Measurements from ENCODE around the gene C4orf50.

- TF ChIP-seq CTCF (conservative IDR thresholded peaks at IDR 0.05; ENCODE audit: low read depth in 2 of 2) = no peak
- no peak for TF ChIP-seq JUNB (IDR thresholded peaks at IDR 0.05; ENCODE audit: unreplicated experiment)
- TF ChIP-seq ETS1 (IDR thresholded peaks at IDR 0.05) = no peak
- TF ChIP-seq POLR2AphosphoS5 (IDR thresholded peaks at IDR 0.05; ENCODE audit: low read depth) = no peak
- no peak for TF ChIP-seq EZH2phosphoT487 (IDR thresholded peaks at IDR 0.05; ENCODE audit: unreplicated experiment)
These were observed 24.2 kb upstream of the C4orf50 start for GRCh38 chr4:6042293-6043063.

All from GM23338 (cell line).